A673 (cell line): ENCODE measurements around the gene PHAF1.

ENCODE experiments used
- CTCF ChIP-seq: fragments of 300-800, 200-600 bp; sonication (generic); conservative IDR thresholded peaks from 2 replicates; pipeline ENCODE4 v1.5.1; 2017; ENCODE audit warnings: low read depth, mild to moderate bottlenecking, antibody characterized with exemption, low read length, moderate library complexity, mixed read lengths
- EZH2 ChIP-seq: fragments of 200-600 bp; sonication (generic); IDR thresholded peaks from 2 replicates; pipeline ENCODE4 v1.6.1; 2017; ENCODE audit warnings: borderline replicate concordance, low read depth, mild to moderate bottlenecking, mixed read lengths, antibody characterized with exemption, low read length; ENCODE audit not compliant: poor library complexity, severe bottlenecking

- TF ChIP-seq CTCF (no peak), EZH2 (no peak)
Measured at GRCh38 chr16:67195676-67196075, 85.9 kb downstream of the PHAF1 start.
